ENCODE measurements around the gene C1orf159. TPM values are rescaled to one million over a fixed set of nuclear protein-coding genes. Genes with fewer than 3 reads are reported as not detected.

Gene C1orf159
- polyA plus RNA-seq, 1 donor (not counting 4 experiments of a cell fraction or from before 2014, with no cell fraction given), result 6.1 TPM

DNA sequence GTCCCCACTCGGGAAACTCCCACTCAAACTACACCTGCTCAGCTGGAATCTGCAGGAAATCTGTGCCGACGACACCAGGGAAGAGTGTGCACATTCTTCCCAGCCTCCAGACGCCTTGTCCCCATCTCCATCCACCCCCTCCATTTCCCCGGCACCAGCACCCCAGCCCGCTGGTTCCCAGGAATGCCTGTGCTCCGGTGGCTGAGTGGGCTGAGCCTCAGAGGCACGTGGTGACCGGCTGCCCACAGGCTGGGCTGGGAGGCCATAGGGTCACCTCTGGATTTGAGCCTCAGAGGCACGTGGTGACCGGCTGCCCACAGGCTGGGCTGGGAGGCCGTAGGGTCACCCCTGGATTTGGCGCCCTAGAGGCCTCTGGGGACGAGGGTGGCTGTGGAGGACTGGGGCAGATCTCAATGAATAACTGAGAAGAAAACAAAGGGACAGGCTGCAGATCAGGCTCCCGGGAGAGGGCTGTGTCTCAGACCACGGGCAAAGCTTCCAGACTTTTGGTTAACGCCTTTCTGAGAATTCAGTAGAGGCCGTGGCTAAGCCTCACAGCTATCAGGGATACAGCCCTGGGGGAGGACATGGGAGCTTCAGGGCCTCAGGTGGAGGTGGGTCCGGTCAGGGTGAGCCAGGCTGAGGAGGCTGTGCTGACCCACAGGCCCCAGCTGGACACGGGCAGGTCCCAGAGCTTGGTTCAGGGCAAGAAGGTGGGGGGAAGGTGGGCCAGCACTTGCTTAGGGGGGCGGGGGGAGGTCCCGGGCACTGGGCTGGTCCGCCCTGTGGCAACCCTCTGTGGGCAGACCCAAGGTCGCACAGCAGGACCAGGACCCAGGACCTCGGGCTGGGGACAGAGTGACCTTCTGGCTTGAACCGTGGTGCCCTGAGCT is 40.5 kb upstream of the C1orf159 start:
- Histone ChIP-seq H3K4me3 (ENCODE audit: control insufficient read depth in 2 of 3, extremely low read depth in 1 of 3, insufficient read depth in 2 of 3, low read depth in 1 of 3, low read length in 3 of 3) (no peak overlapping the region), H2AFZ (ENCODE audit: control insufficient read depth, low read length) (no peak overlapping the region), H3K27me3 (ENCODE audit: control insufficient read depth, extremely low read depth, insufficient read depth, low read length) (no peaks in the 10 kb centered on the region), H3K79me2 (ENCODE audit: control insufficient read depth, insufficient read depth, low read length) (no peaks in the 10 kb centered on the region), H3K9me1 (ENCODE audit: control insufficient read depth, extremely low read depth, insufficient read depth, low read length) (no peaks in the 10 kb centered on the region), H4K20me1 (ENCODE audit: control insufficient read depth, extremely low read depth, insufficient read depth, low read length) (no peaks in the 10 kb centered on the region), H3K27ac (ENCODE audit: control insufficient read depth, insufficient read depth, low read length) (no peak overlapping the region), H3K36me3 (ENCODE audit: control insufficient read depth in 2 of 2, extremely low read depth in 1 of 2, insufficient read depth in 2 of 2, low read length in 2 of 2) (no peaks in the 10 kb centered on the region), H3K4me1 (ENCODE audit: control insufficient read depth, extremely low read depth, insufficient read depth, low read length) (peaks cover 12% of the 10 kb centered on the region), H3K9ac (ENCODE audit: control insufficient read depth, extremely low read depth, insufficient read depth, low read length) (no peak overlapping the region), H3K9me3 (ENCODE audit: control insufficient read depth, low read depth, low read length) (peaks cover 2% of the 10 kb centered on the region), H3K4me2 (ENCODE audit: control insufficient read depth, extremely low read depth, insufficient read depth, low read depth, low read length) (no peak overlapping the region)
- dilution Hi-C loops (cut with MboI; ENCODE audit: extremely low pct_ligation_motif_present, low sequenced_read_pairs), result no loop called here
- DNase-seq (ENCODE audit: low read depth, low spot score), result no peak
- TF ChIP-seq EZH2 (IDR thresholded peaks at IDR 0.05; ENCODE audit: low read length), result no peak
- TF ChIP-seq, protein P1, sequence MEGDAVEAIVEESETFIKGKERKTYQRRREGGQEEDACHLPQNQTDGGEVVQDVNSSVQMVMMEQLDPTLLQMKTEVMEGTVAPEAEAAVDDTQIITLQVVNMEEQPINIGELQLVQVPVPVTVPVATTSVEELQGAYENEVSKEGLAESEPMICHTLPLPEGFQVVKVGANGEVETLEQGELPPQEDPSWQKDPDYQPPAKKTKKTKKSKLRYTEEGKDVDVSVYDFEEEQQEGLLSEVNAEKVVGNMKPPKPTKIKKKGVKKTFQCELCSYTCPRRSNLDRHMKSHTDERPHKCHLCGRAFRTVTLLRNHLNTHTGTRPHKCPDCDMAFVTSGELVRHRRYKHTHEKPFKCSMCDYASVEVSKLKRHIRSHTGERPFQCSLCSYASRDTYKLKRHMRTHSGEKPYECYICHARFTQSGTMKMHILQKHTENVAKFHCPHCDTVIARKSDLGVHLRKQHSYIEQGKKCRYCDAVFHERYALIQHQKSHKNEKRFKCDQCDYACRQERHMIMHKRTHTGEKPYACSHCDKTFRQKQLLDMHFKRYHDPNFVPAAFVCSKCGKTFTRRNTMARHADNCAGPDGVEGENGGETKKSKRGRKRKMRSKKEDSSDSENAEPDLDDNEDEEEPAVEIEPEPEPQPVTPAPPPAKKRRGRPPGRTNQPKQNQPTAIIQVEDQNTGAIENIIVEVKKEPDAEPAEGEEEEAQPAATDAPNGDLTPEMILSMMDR (optimal IDR thresholded peaks at IDR 0.05 in 1 of 3, IDR thresholded peaks at IDR 0.05 in 1 of 3, conservative IDR thresholded peaks at IDR 0.05 in 1 of 3; ENCODE audit: extremely low read depth in 1 of 3, insufficient read depth in 2 of 3, low read length in 3 of 3), result no peak
- FAIRE-seq, result no peak

DNA sequence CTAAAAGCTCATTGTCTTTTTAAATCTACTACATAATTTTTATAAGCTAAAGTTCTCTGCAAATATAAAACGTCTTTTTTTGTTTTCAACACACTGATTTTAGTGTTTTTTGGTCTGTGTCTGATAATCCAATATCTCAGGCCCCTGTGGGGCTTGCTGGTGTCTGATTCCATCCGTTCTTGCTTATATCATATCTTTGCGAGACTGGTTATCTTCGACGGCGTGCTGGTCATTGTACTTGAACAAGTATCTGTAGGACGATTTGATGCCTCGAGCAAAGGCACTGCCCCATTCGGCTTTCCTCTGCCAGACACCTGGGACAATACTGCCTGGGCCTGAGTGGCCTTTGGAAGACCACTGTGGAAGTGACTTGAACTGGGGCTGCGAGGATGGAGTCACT is 39.4 kb upstream of the C1orf159 start:
- dilution Hi-C loops (cut with MboI; ENCODE audit: extremely low pct_ligation_motif_present, low sequenced_read_pairs), result no loop called here
- no peaks in the 10 kb centered on the region for H3K9me1 ChIP-seq (ENCODE audit: control insufficient read depth, extremely low read depth, insufficient read depth, low read length)
- DNase-seq (ENCODE audit: low read depth, low spot score) (no peak), FAIRE-seq (no peak)
- H3K4me2 ChIP-seq (ENCODE audit: control insufficient read depth, extremely low read depth, insufficient read depth, low read depth, low read length), result no peak overlapping the region
- H3K4me1 ChIP-seq (ENCODE audit: control insufficient read depth, extremely low read depth, insufficient read depth, low read length), result peaks cover 12% of the 10 kb centered on the region
- no peak overlapping the region for H3K27ac ChIP-seq (ENCODE audit: control insufficient read depth, insufficient read depth, low read length)
- H3K79me2 ChIP-seq (ENCODE audit: control insufficient read depth, insufficient read depth, low read length), result no peaks in the 10 kb centered on the region
- H3K36me3 ChIP-seq (ENCODE audit: control insufficient read depth in 2 of 2, extremely low read depth in 1 of 2, insufficient read depth in 2 of 2, low read length in 2 of 2), result no peaks in the 10 kb centered on the region
- H3K9ac ChIP-seq (ENCODE audit: control insufficient read depth, extremely low read depth, insufficient read depth, low read length), result no peak overlapping the region
- no peaks in the 10 kb centered on the region for H3K27me3 ChIP-seq (ENCODE audit: control insufficient read depth, extremely low read depth, insufficient read depth, low read length)
- H3K9me3 ChIP-seq (ENCODE audit: control insufficient read depth, low read depth, low read length), result peaks cover 2% of the 10 kb centered on the region
- no peak for TF ChIP-seq EZH2 (IDR thresholded peaks at IDR 0.05; ENCODE audit: low read length)
- TF ChIP-seq, protein P1 (optimal IDR thresholded peaks at IDR 0.05 in 1 of 3, IDR thresholded peaks at IDR 0.05 in 1 of 3, conservative IDR thresholded peaks at IDR 0.05 in 1 of 3; ENCODE audit: extremely low read depth in 1 of 3, insufficient read depth in 2 of 3, low read length in 3 of 3), result no peak
- no peak overlapping the region for H2AFZ ChIP-seq (ENCODE audit: control insufficient read depth, low read length)
- H4K20me1 ChIP-seq (ENCODE audit: control insufficient read depth, extremely low read depth, insufficient read depth, low read length), result no peaks in the 10 kb centered on the region
- no peak overlapping the region for H3K4me3 ChIP-seq (ENCODE audit: control insufficient read depth in 2 of 3, extremely low read depth in 1 of 3, insufficient read depth in 2 of 3, low read depth in 1 of 3, low read length in 3 of 3)

All from keratinocyte (primary cell).